GM18867 (cell line): ENCODE measurements around the gene C5.
A peak's percentile ranks its signal among the peaks of the same experiment; 100 is the strongest.

Experiments
- ATAC-seq: cut with Tn5 transposase; IDR thresholded peaks from one replicate; pipeline ENCODE4 v1.9.1; 2021; ENCODE audit warnings: mild to moderate bottlenecking, moderate library complexity; ENCODE audit not compliant: unreplicated experiment

The C5 gene

DNA sequence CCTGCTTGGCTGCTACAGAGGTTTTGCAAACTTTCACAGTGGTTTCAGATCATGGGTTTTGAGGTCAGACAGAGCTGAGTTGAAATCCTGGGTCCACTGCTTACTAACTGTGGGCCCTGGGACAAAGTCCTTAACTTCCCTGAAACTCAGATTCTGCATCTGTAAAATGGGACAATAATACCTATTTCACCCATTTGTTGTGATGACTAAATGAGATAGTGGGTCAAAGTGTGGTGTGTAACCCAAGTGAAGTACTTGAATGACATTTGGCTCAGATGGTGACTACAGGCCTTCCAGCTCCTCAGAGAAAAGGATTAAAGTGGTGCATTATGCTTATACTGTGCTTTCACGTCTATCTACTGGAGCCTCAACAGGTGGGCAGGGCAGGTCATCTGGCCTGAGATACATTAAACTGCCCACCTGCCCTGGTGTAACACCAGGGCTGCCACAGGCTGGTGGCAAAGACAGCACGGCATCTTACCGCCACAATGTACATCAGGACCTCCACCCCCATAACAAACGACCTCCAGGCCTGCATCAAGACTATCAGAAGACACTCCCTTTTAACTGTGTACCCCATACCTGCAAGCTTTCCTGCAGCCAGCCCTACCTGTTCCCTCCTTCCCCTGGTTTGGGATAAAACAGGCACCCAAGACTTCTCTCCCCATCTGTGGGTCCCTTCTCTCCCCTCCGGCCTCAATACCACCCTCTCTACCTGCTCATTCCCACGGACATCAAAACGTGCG is 122.6 kb downstream of the C5 start:
- ATAC-seq, result no peak

DNA sequence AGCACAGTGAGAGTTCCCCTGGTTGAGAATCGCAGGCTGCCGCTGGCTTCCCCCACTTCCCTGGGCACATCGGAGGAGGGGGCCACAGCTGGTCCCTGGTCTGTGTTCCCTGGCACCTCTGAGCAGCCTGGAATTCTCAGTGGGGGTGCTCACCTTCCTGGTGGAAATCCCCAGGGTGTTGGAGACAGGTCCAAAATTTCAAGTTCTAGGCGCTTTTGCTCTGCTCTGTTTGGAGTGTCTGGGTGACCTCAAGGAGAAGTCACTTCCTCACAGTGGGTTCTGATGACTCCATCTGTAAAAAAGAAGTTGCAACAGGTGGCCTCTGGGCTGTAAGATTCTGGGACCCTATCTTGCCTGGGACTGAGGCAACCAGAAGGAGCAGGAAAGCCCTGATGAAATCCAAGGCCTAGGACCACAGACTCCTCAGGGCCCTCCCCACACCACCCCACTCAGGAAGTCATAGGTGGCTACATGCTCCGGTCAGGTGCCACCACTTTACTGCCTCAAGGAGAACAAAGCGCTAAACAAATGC is 123.6 kb downstream of the C5 start, which contains the start of gene TRAF1:
TRAF1 (minus strand) TSS at position 400 of the 532 bp plus-strand sequence. CDS start 721 bp downstream, outside the sequence.
- peak; percentile 26 for ATAC-seq

DNA sequence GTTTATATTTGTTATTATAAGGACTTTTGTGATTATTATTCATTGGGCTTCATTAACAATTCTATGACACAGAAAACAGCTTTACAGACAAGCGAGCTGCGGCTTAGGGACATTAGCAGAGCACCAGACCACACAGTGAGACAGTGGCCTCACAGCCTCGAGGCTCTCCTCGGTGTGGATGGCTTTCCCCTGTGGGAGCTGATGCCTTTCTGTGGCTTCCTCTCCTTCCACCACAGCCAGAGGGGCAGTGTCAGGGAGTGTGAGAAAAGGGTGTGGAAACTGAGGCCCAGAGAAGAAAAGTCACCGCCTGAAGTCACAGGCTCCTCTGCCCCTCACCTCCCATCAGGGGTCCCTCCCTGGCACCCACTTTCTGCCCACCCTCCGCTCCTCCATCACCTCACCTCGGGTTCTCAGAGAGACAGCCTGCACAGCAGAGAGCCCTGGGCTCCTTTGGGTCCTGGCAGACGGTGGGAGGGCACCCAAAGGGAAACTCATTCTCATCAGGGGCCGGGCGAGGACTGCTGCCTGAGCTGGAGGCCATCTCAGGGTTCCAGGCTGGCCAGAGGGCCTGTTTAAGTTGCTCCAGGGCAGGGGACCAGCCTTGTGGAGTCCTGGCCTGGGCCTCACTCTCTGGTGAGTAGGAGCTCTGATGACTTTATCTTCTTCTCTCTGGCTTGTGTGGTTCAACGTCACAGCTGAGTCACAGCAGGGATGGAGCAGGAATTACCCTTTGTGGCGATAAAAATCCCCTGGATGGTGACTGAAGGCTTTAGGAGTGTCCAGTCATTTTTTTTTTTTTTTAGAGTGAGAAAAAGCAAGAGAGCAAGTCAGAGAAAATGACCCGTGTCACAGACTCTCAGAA is 124.3 kb downstream of the C5 start:
- peak; percentile 27 for ATAC-seq

DNA sequence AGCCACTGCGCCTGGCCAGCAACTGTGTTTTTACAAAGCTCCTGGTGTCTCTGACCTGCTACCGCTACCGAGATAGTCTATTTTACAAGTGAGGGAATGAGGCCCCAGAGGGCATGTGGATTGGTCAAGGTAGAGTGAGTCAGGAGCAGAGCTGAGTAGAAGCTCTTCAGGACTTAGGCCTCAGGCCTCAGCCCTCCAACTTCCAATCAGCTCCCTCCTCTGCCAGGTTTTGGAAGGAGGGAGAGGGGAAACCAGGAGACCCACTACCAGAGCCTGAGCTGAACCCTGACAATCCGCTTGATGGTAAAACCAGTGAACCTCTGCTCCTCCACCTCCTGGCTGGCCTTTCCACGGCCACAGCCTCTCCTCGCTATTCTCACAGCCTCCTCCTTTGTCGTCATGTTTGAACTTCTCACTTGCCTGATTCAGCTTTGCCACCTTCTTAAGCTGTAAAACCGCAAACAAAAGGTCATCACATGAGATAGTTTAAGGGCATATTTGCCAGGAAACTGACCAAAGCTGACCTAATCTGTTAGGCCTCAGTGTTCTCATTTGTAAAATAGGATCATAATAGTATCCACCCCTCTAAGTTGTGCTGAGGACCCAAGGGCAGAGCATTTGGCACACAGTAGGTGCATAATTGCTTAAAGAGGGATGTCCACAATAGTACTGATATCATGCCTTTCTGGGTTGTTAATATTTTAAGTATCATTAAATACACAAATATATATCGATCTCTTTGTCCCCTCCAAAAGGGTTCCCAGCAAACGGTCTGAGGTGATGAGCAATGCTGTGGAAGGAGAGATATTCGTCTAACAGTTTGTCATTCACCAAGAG is 125.2 kb downstream of the C5 start:
- ATAC-seq, result no peak

DNA sequence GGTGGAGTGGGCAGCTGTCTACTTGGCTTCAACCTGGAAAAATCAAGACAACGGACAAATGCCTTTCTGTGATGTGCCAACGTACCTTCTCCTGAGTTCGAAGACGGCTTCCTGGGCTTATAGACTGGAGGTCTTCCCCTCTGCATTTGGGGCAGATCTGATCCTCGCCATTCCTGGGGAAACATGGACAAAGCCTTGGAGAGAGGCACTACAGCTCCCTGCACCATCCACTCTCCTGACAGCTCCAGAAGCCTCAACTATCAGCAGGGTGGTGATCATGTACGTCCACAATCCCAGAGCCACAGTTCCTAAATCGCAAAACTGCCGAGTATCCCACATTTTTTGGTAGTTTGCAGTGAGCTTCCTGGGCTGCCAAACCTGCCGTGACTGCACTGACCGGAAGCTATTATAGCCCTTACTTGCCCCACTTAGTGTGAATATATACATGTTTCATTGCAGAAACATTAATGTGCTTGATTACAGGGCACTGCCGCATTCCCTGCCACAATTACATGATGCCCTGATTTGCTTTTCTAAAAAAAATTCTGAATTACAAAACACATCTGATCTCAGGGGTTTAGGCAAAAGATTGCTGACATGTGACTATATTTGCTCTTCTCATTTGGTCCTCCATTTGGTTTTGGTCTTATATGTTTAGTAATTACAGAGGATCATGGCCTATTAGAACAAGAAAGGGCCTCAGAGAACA is 126.3 kb downstream of the C5 start:
- no peak for ATAC-seq

DNA sequence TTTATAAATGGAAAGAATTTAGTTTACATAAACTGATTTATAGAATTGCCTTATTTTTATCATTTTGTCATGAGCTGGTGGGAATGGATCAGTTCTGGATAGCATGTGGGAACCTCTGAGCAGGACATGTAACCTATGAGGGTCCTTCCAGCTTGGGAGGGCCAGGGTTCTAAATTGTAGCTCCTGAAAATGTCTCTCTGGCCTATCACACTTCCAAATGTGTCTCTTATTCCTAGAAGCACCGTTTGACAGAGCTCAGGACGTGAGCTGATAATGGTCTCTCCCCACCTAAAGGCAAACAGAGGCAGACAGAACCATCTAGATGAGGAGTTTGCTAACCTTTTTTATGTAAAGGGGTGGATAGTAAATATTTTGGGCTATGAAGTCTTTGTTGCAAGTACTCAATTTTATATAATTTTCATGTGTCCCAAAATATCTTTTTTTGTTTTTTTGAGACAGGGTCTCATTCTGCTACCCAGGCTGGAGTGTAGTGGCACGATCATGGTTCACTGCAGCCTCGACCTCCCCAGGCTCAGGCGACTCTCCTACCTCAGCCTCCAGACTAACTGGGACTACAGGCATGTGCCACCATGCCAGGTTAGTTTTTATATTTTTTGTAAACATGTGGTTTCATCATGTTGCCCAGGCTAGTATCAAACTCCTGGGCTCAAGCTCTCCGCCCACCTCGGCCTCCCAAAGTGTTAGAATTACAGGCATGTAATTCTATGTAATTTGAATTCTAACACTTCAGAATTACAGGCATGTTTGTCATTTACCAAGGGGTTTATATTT is 127.5 kb downstream of the C5 start:
- no peak for ATAC-seq

DNA sequence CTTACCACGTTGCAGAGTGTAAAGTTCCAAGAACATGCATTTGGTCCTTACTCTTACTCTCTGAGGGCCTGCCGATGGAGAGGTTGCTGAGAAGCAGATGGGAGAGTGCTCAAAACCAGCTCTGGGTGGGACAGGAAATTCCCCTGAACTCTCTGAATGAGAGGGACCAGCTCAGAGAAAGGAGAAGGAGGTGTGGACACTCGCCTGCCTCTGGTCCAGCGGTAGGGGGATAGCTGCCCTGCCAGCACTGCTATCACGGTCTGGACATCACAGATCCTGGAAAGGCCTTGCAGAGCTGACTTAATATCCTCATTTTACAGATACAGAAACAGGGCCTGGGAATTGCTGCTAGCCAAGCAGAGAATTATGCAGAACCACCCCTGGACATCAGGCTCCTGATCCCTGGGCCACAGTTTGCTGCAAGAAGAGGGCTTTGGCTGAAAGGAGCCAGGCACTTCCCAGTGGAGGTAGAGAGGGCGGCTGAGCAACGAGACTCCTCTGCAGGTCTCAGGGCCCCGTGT is 128.4 kb downstream of the C5 start:
- ATAC-seq, result no peak

DNA sequence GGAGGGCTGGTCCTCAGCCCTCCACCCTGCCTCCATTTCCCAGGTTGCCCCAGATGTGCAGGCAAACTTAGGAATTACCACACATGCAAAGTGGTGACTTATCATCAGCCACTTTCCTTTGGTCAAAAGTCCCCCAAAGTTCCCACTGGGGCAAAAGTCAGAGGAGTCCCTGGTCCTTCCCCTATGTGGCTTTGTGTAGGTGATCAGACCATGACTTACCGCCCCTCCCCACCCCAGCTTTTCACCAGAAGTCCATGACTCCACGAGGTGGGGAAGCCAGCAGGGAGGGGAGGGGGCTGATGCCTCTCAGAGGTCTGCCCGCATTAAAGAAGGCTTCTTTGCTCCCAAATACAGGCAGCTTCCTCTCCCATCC is 129.3 kb downstream of the C5 start:
- ATAC-seq, result no peak

DNA sequence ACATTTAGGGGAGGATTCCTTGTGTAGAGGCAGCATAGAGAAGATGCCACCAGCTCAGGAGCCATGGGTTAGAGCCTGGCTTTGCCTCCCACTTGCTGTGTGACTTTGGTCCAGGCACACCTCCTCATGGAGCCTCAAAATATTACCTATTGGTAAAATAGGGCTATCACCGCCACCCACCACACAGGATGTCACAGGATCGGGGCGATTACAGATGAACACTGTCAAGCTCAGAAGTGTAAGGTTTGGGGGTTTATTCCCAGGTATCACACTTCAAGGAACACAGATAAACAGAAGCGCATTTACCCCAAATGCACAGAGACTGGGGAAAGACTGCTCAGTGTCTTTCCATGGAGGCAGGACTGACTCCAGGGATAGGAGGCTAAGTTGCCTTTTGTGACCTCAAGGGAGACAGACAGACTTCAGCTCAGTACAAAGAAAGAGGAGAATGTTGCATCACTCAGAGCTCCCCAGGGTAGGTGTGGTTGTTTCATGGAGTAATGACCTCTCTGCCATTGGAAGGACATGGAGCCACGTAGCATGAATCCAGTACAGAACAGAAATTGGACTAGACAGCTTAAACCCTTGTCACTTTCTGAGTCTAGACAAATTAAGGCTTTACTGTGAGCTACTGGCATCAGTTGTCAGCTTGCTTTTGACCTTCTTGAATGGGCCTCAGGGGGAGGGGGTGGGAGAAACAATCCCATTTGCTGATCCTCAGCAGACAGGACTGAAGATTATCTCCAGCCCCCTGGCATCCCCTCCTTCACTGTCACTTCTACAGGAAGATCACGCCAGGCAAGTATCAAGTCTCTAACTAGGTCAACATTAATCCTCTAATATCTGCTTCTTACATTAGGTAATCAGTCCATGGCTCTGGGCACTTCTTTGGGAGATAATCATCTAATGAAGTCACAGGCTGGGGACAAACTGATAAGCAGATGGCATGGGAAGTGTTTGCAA is 130.0 kb downstream of the C5 start:
- no peak for ATAC-seq

DNA sequence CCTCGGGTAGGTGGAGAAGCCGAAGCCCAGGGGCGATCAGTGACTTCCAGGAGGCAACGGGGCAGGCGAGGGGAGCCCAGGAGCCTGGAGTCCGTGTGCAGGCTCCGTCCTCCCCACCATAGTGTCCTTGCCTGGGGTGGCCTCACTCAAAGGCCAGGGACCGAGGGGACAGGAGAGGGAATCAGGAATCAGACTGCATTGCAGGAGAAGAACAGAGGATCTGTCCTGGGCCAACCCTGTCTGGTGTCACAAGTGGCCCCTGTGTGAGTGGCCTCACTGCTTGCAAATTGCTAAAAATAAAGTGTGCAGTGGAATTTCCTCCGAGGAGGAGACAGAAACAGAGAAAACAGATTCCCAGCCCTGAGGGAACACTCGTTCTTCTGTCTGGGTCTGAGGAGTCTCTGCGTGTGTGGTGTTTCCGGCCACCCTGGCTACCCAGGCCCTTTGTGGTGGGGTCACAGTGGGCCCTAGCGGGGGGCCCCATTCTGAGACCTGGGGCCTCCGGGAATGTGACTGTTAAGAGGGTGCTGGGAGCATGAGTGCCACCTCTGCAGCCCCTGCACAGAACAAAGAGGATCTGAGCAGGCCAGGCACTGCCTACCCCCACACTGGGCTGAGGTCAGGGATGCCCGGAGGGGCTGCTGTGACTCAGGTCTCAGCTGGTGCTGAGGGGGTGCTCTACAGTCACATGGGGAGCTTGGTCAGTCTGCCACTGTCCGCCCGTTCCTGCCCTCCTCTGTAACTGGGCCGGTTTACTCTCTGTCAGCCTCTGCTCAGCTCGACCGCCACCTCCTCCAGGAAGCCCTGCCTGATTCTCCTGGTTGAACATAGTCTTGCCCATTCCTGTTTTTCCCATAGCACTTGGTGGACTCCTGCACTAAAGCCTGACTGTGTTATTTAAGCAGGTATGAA is 130.9 kb downstream of the C5 start:
- no peak for ATAC-seq

DNA sequence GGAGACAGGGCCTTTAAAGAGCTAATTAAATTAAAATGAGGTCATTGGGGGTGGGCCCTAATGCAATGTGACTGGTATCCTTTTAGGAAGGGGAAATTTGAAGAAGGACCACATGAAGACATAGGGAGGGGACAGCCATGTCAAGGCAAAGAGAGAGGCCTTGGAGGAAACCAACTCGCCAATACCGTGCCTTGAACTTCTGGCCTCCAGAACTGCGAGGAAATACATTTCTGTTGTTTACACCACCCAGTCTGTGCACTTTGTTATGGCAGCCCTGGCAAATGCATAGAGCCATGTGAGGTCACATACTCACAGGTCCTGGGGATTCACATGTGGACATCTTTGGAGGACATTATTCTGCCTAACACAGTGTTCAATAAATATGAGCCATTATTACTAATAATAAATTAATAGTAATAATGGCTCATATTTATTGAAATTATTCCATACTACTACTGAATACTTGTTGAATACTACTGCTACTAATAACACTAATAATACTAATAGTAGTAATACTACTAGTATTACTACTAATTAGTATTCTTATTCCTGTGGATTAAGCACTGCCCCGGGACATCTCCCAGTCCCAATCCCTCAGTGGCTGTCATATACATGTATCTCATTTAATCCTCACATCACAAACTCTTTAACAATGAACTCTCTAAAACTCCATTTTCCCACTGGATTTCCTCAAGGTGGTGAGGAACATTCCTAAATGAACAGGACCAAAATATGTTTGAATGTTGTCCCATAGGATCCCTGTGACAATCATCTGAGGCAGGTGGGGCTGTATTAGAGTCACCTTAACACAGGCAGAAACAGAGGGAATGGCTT is 131.9 kb downstream of the C5 start:
- ATAC-seq, result no peak

DNA sequence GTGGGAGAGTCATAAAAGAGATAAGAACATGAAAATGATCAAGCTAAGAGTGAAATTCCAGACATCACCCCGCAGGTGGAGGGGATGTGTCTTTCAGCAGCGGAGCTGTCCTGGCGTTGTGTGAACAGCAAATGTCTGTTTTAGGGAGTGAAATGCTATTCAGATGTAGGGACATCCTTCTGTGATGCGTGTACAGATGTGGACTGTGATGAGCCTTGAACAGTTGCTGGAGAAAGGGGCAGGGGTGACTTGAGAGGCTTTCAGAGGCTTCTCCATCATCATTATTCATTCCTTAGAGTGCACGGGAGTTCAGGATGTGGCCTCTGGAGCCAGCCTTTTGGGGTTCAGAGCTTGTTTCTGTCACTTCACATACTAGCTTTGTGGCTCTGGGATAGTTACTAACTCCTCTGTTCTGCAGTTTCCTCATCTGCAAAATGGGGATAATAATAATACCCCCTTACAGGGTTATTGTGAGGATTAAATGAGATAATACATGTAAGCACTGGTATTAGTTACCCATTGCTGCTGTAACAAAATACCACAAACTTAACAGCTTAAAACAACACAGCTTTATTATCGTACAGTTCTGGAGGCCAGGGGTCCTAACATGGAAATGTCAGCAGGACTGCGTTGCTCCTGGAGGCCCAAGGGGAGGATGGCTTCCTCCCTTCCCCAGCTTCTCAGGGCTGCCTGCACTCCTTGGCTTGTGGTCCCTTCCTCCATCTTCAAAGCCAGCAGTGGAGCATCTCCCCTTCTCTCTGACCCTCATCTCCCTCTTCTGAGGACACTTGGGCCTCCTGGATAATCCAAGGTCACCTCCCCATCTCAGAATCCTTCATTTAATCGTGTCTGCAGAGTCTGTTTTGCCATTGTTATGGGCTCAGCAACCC is 132.8 kb downstream of the C5 start:
- no peak for ATAC-seq

DNA sequence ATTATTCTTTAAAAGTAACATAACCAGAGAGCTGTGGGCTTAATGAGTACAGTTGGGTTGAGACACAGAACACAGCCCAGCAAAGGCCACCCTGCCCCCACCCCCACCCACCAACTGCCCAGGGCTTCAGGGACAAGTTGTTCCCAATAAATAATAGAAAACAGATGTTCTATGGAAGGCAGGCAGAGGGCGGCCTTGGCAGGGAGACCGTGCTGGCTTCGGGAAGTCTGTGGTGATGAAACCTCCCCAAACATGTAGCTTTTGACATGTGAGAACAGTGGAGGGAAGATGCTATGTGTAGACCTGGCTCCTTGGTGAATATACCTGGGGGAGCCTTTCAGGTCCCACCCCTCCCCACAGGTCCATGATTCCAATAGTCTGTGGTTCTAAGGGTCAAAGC is 133.5 kb downstream of the C5 start:
- no peak for ATAC-seq

DNA sequence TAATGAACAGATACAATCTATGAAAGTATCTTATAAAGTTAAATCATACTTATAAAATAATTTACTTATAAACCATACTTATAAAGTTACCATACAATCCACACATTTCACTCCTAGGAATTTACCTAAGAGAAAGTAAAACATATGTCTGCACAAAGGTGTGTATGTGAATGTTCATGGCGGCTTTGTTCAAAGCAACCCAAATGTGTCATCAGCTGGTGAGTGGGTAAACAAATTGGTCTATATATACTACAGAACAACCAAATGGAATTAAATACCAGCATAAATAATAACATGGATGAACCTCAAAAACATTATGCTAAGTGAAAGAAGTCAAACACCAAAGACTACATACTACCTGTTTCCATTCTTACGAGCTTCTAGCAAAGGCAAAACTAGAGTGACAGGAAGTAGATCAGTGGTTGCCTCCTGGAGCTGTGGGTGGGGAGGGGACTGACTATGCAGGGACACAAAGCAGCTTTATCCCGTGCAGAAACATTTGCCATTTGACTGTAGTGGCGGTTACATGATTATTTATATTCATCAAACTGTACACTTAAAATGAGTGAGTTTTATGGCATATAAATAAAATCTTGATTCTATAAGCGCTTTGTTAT is 134.1 kb downstream of the C5 start:
- ATAC-seq, result peak; percentile 41

DNA sequence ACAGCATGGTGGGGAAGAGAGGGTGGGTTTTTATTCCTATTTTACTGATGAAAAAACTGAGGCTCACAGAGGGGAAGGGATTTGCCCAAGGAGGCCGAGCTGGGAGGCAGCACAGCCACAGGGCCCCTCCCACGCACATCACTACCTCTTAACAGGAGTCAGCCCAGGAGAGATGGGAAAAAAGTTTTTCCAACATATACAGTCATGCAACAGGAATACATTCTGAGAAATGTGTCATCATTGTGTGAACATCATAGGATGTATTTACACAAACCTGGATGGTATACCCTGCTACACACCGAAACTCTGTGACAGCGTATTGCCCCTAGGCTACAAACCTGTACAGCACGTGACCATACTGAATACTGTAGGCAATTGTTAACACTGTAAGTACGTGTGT is 135.1 kb downstream of the C5 start:
- no peak for ATAC-seq
